ENCODE measurements around the gene DRC7. TPM values are rescaled to one million over a fixed set of nuclear protein-coding genes. Genes with fewer than 3 reads are reported as not detected.

Gene DRC7
- total RNA-seq, 1 experiment from 2014 or later, result 0.85 TPM

- Histone ChIP-seq H3K36me3 (ENCODE audit: low read depth) (peaks cover 12% of the 10 kb centered on the region; the same call in 1 of the 2 replicates), H3K4me1 (replicated peaks; ENCODE audit: insufficient read depth) (no peaks in the 10 kb centered on the region), H3K79me2 (ENCODE audit: low read depth) (no peaks in the 10 kb centered on the region), H4K20me1 (ENCODE audit: insufficient read depth) (no peaks in the 10 kb centered on the region), H3K4me2 (no peak overlapping the region), H3K9me3 (ENCODE audit: insufficient read depth, low read depth) (no peaks in the 10 kb centered on the region), H3F3A (ENCODE audit: insufficient read depth, low read depth) (no peaks in the 10 kb centered on the region; the same call in 1 of the 2 replicates), H3K9me2 (ENCODE audit: insufficient read depth) (no peaks in the 10 kb centered on the region), H3K27ac (no peak overlapping the region), H3K4me3 (no peak overlapping the region), H2AFZ (no peak overlapping the region), H3K27me3 (ENCODE audit: insufficient read depth, low read depth) (no peaks in the 10 kb centered on the region)
- ChIA-PET POLR2A (ENCODE audit: unreplicated experiment) (interaction anchor here (0.7 kb wide), 1 partner anchor 859 kb away, joined by 3 read pairs; no protein-coding TSS in a partner anchor), CTCF (no interaction called here)
- DNase-seq, result no peak
- TF ChIP-seq EZH2 (IDR thresholded peaks at IDR 0.05; ENCODE audit: low read depth) (no peak), CTCF (conservative IDR thresholded peaks at IDR 0.05) (no peak)
- intact Hi-C loops (cut with micrococcal nuclease; ENCODE audit: unreplicated experiment), result no loop called here
- no TSS peak for BruUV-seq (replicated peaks)
Observed at GRCh38 chr16:57656342-57656955, 38.2 kb upstream of the DRC7 start.

DNA sequence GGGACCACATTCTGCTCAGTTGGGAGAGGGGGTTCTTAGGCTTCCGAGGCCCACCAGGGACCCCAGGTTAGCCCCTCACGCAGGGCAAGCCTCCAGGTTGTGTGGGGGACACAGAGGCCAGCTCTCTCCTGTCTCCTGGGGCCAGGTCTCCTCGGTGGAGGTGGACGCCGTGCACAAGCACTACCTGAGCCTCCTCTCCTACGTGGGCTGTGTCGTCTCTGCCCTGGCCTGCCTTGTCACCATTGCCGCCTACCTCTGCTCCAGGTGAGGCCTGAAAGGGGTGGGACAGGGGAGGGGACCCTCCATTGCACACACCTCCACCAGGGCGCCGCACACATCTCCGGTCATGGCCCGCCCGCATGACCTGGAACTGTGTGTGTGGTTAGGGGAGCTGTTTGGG is 37.4 kb upstream of the DRC7 start:
- Histone ChIP-seq H3K27me3 (ENCODE audit: insufficient read depth, low read depth) (no peaks in the 10 kb centered on the region), H3K9me3 (ENCODE audit: insufficient read depth, low read depth) (no peaks in the 10 kb centered on the region), H3K4me3 (no peak overlapping the region), H3K9me2 (ENCODE audit: insufficient read depth) (no peaks in the 10 kb centered on the region), H3K27ac (no peak overlapping the region), H3K4me2 (no peak overlapping the region), H3K36me3 (ENCODE audit: low read depth) (peaks cover 12% of the 10 kb centered on the region; the same call in 1 of the 2 replicates), H3F3A (ENCODE audit: insufficient read depth, low read depth) (no peaks in the 10 kb centered on the region; the same call in 1 of the 2 replicates), H3K79me2 (ENCODE audit: low read depth) (no peaks in the 10 kb centered on the region), H4K20me1 (ENCODE audit: insufficient read depth) (no peaks in the 10 kb centered on the region), H3K4me1 (replicated peaks; ENCODE audit: insufficient read depth) (no peaks in the 10 kb centered on the region), H2AFZ (no peak overlapping the region)
- TF ChIP-seq CTCF (conservative IDR thresholded peaks at IDR 0.05), result no peak
- TF ChIP-seq EZH2 (IDR thresholded peaks at IDR 0.05; ENCODE audit: low read depth), result no peak
- CTCF ChIA-PET, result no interaction called here
- POLR2A ChIA-PET (ENCODE audit: unreplicated experiment), result no interaction called here
- BruUV-seq (replicated peaks), result no TSS peak
- no peak for DNase-seq
- intact Hi-C loops (cut with micrococcal nuclease; ENCODE audit: unreplicated experiment), result no loop called here

GRCh38 chr16:57658130-57658877 is 36.3 kb upstream of the DRC7 start:
- Histone ChIP-seq H3K27me3 (ENCODE audit: insufficient read depth, low read depth) (no peaks in the 10 kb centered on the region), H3K27ac (no peak overlapping the region), H2AFZ (no peak overlapping the region), H3K4me2 (no peak overlapping the region), H3K9me3 (ENCODE audit: insufficient read depth, low read depth) (no peaks in the 10 kb centered on the region), H3K4me1 (replicated peaks; ENCODE audit: insufficient read depth) (no peaks in the 10 kb centered on the region), H3K4me3 (no peak overlapping the region), H3K36me3 (ENCODE audit: low read depth) (peaks cover 12% of the 10 kb centered on the region; the same call in 1 of the 2 replicates), H3K9me2 (ENCODE audit: insufficient read depth) (no peaks in the 10 kb centered on the region), H3F3A (ENCODE audit: insufficient read depth, low read depth) (no peaks in the 10 kb centered on the region; the same call in 1 of the 2 replicates), H3K79me2 (ENCODE audit: low read depth) (no peaks in the 10 kb centered on the region), H4K20me1 (ENCODE audit: insufficient read depth) (no peaks in the 10 kb centered on the region)
- ChIA-PET POLR2A (ENCODE audit: unreplicated experiment) (no interaction called here), CTCF (no interaction called here)
- TF ChIP-seq CTCF (conservative IDR thresholded peaks at IDR 0.05) (no peak), EZH2 (IDR thresholded peaks at IDR 0.05; ENCODE audit: low read depth) (no peak)
- intact Hi-C loops (cut with micrococcal nuclease; ENCODE audit: unreplicated experiment), result no loop called here
- BruUV-seq (replicated peaks), result no TSS peak
- DNase-seq, result no peak
